Cardiac muscle cell (in vitro differentiated cells and primary cell): ENCODE measurements around the gene RFX8. TPM values are rescaled to one million over a fixed set of nuclear protein-coding genes. Genes with fewer than 3 reads are reported as not detected.

Experiments
- DNase-seq, 2 donors: peaks; one replicate each; pipeline versions ENCODE4 v3.0.0 to v3.0.0-alpha.2; 2010 to 2017; ENCODE audit warnings: low read depth in 1 of 2, low spot score in 1 of 2
- H3K27ac ChIP-seq: fragments of 200-600 bp; sonication (generic); 2 replicates; pipeline ENCODE4 v1.5.1; 2016
- H3K27me3 ChIP-seq: fragments of 200-600 bp; sonication (generic); 2 replicates; pipeline ENCODE4 v1.6.0; 2016; ENCODE audit warnings: control low read depth
- H3K36me3 ChIP-seq: fragments of 200-600 bp; sonication (generic); 2 replicates; pipeline ENCODE4 v1.5.1; 2016; ENCODE audit warnings: control low read depth
- H3K4me1 ChIP-seq: fragments of 200-600 bp; sonication (generic); 2 replicates; pipeline ENCODE4 v1.8.1; 2017; ENCODE audit warnings: low read depth, mild to moderate bottlenecking, mixed run types
- H3K4me3 ChIP-seq: fragments of 200-600 bp; sonication (generic); 2 replicates; pipeline ENCODE4 v1.5.1; 2016; ENCODE audit warnings: mild to moderate bottlenecking
- H3K9me3 ChIP-seq: fragments of 200-600 bp; sonication (generic); 2 replicates; pipeline ENCODE4 v1.5.1; 2017; ENCODE audit warnings: low read depth, mild to moderate bottlenecking, control low read depth
- polyA plus RNA-seq: library from polyadenylated mRNA; unstranded; fragments of >200 nt; fragmentation: Nextera tagmentation; extraction: Ambion mirVana; gene quantifications from 2 replicates; pipeline ENCODE4 v1.2.1, GENCODE V29; 2016
- total RNA-seq: library from RNA; depleted of rRNA; stranded (reverse); fragments of >200 nt; gene quantifications from 2 replicates; pipeline ENCODE4 v1.2.3, GENCODE V29; 2016
- TF ChIP-seq, protein P1 (sequence below): IDR thresholded peaks from 2 replicates; pipeline ENCODE4 v1.5.1; 2012; ENCODE audit warnings: low read depth, mild to moderate bottlenecking, low read length

The RFX8 gene
- total and polyA plus RNA-seq, 2 experiments from 2014 or later = 0.12 TPM; not detected in 1

- no peaks in the 10 kb centered on the region for H3K27me3 ChIP-seq
Measured at GRCh38 chr2:101418460-101419095, 56.3 kb downstream of the RFX8 start.

GRCh38 chr2:101416609-101417008, 58.3 kb downstream of the RFX8 start:
- Histone ChIP-seq H3K27me3 (no peaks in the 10 kb centered on the region), H3K9me3 (no peaks in the 10 kb centered on the region)
- TF ChIP-seq, protein P1, sequence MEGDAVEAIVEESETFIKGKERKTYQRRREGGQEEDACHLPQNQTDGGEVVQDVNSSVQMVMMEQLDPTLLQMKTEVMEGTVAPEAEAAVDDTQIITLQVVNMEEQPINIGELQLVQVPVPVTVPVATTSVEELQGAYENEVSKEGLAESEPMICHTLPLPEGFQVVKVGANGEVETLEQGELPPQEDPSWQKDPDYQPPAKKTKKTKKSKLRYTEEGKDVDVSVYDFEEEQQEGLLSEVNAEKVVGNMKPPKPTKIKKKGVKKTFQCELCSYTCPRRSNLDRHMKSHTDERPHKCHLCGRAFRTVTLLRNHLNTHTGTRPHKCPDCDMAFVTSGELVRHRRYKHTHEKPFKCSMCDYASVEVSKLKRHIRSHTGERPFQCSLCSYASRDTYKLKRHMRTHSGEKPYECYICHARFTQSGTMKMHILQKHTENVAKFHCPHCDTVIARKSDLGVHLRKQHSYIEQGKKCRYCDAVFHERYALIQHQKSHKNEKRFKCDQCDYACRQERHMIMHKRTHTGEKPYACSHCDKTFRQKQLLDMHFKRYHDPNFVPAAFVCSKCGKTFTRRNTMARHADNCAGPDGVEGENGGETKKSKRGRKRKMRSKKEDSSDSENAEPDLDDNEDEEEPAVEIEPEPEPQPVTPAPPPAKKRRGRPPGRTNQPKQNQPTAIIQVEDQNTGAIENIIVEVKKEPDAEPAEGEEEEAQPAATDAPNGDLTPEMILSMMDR = no peak

More at GRCh38 chr2:101418460-101419095, 56.3 kb downstream of the RFX8 start:
- no peaks in the 10 kb centered on the region for H3K36me3 ChIP-seq
- no peaks in the 10 kb centered on the region for H3K9me3 ChIP-seq
- TF ChIP-seq, protein P1 = no peak
- no peaks in the 10 kb centered on the region for H3K4me1 ChIP-seq
- no peak overlapping the region for H3K27ac ChIP-seq
- no peak overlapping the region for H3K4me3 ChIP-seq
- DNase-seq = no peak

DNA sequence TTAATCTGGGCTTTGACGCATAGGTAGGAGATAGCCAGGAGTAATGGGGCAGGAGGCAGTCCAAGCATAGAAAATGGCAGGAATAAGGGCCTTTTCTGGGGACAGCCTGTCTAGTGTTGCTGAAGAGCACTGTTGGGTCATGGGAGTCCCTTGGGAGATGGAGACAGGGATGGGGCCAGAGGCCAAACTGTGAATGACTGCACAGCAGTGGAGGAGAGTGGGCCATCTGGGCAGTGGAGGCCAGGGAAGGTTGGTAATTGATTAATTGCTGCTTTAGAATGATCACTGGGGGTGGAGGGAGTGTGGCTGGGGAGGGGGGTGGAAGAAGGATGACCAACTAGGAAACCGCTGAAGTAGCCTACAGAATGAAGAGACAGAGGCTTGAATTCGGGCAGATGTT, 59.0 kb downstream of the RFX8 start:
- no peaks in the 10 kb centered on the region for H3K4me1 ChIP-seq
- no peak overlapping the region for H3K27ac ChIP-seq
- H3K36me3 ChIP-seq = no peaks in the 10 kb centered on the region
- DNase-seq = no peak
- H3K4me3 ChIP-seq = no peak overlapping the region
- no peaks in the 10 kb centered on the region for H3K9me3 ChIP-seq
- no peaks in the 10 kb centered on the region for H3K27me3 ChIP-seq
- TF ChIP-seq, protein P1 = no peak

More at GRCh38 chr2:101416609-101417008, 58.3 kb downstream of the RFX8 start:
- Histone ChIP-seq H3K27ac (no peak overlapping the region), H3K36me3 (no peaks in the 10 kb centered on the region), H3K4me1 (no peaks in the 10 kb centered on the region), H3K4me3 (no peak overlapping the region)
- DNase-seq = no peak

DNA sequence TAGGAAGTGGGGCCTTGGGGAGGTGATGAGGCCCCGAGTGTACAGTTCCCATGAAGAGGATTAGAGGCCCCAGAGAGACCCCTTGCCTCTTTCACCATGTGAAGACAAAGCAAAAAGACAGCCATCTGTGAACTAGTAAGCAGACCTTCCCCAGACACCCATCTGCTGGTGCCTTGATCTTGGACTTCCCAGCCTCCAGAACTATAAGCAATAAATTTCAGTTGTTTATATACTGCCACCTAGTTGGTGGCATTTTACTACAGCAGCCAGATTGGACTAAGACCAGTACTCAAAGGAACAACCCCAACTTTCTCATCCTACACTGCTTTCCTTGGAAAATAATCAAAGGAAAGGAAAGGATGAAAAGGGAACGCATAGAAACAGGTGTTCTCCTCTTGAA, 59.7 kb downstream of the RFX8 start:
- no peak overlapping the region for H3K4me3 ChIP-seq
- TF ChIP-seq, protein P1 = no peak
- H3K27ac ChIP-seq = no peak overlapping the region

GRCh38 chr2:101412092-101412694, 62.7 kb downstream of the RFX8 start:
- Histone ChIP-seq H3K27ac (no peak overlapping the region), H3K27me3 (no peaks in the 10 kb centered on the region)
- DNase-seq = no peak

More for the DNA sequence above, 59.7 kb downstream of the RFX8 start:
- H3K36me3 ChIP-seq = no peaks in the 10 kb centered on the region
- H3K4me1 ChIP-seq = no peaks in the 10 kb centered on the region
- no peaks in the 10 kb centered on the region for H3K27me3 ChIP-seq
- DNase-seq = no peak
- H3K9me3 ChIP-seq = no peaks in the 10 kb centered on the region

More at GRCh38 chr2:101412092-101412694, 62.7 kb downstream of the RFX8 start:
- Histone ChIP-seq H3K9me3 (no peaks in the 10 kb centered on the region), H3K4me1 (no peaks in the 10 kb centered on the region), H3K36me3 (no peaks in the 10 kb centered on the region), H3K4me3 (no peak overlapping the region)
- TF ChIP-seq, protein P1 = no peak
